ENCODE data around the gene ZFP36. TPM values are rescaled to one million over a fixed set of nuclear protein-coding genes. Genes with fewer than 3 reads are reported as not detected.

ZFP36 gene
- total and polyA plus RNA-seq, 3 donors from 2014 or later, result 46.4 to 90.9 (median 77.7) TPM

- intact Hi-C loops (cut with DNase I; ENCODE audit: low total_unique reads), result no loop called here
- H3K9me3 ChIP-seq, result no peaks in the 10 kb centered on the region
- DNase-seq, result no peak
- no peaks in the 10 kb centered on the region for H3K4me1 ChIP-seq
- peaks cover 9% of the 10 kb centered on the region for H3K36me3 ChIP-seq (ENCODE audit: low read depth, missing control alignments)
- TF ChIP-seq POLR2A (IDR thresholded peaks at IDR 0.05), result no peak
- TF ChIP-seq, protein P1, sequence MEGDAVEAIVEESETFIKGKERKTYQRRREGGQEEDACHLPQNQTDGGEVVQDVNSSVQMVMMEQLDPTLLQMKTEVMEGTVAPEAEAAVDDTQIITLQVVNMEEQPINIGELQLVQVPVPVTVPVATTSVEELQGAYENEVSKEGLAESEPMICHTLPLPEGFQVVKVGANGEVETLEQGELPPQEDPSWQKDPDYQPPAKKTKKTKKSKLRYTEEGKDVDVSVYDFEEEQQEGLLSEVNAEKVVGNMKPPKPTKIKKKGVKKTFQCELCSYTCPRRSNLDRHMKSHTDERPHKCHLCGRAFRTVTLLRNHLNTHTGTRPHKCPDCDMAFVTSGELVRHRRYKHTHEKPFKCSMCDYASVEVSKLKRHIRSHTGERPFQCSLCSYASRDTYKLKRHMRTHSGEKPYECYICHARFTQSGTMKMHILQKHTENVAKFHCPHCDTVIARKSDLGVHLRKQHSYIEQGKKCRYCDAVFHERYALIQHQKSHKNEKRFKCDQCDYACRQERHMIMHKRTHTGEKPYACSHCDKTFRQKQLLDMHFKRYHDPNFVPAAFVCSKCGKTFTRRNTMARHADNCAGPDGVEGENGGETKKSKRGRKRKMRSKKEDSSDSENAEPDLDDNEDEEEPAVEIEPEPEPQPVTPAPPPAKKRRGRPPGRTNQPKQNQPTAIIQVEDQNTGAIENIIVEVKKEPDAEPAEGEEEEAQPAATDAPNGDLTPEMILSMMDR (IDR thresholded peaks at IDR 0.05), result no peak
- peak overlapping the region in 1 of 2 donors; percentile 51 for H3K27ac ChIP-seq
- H3K27me3 ChIP-seq, result no peaks in the 10 kb centered on the region
- H3K4me3 ChIP-seq, result no peak overlapping the region
- WGBS, 2 donors, result 75 to 84% methylated on average over 14 of the region's 14 CpGs
Observed at GRCh38 chr19:39379865-39380396, 26.7 kb upstream of the ZFP36 start.

- TF ChIP-seq POLR2A (IDR thresholded peaks at IDR 0.05), result no peak
- TF ChIP-seq, protein P1 (IDR thresholded peaks at IDR 0.05), result no peak
- 93 to 97% methylated on average over 7 to 17 of the region's 17 CpGs for WGBS, 2 donors
- no peaks in the 10 kb centered on the region for H3K9me3 ChIP-seq
- H3K27ac ChIP-seq, result peak overlapping the region; percentile 39 to 51
- intact Hi-C loops (cut with DNase I; ENCODE audit: low total_unique reads), result no loop called here
- no peaks in the 10 kb centered on the region for H3K4me1 ChIP-seq
- H3K27me3 ChIP-seq, result no peaks in the 10 kb centered on the region
- H3K4me3 ChIP-seq, result no peak overlapping the region
- peaks cover 9% of the 10 kb centered on the region for H3K36me3 ChIP-seq (ENCODE audit: low read depth, missing control alignments)
- DNase-seq, result no peak
Observed at GRCh38 chr19:39380521-39381502, 25.8 kb upstream of the ZFP36 start.

DNA sequence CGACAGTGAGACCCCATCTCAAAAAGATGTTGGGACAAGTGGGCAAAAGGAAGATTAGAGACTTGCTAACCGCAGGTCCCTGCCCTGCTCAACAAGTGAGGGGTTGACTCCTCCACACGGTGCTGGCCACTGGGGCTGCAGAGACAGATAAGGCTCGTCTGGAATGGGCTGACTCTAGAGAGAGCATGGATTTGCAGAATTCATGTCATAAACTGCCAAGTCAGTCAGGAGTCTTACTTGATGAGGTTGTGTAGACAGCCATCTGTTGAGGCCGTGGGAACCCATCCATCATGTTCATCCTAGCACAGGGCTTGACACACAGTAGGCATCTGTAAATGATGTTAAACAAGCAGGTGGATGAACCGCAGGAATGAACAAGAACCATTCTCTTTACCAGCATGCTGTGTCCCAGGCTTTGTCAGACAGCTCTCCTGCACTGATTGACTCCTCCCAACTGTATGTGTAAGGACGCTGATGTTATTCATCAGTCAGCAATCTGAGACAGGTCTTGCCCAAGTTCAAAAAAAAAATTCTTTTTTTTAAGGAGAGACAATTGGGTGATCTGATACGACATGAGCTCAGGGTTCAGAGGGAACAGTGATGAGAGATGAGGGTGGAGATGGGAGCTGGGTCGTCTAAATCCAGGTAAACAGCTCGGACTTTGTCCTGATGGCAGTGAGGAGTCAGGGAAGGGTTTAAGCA is 24.6 kb upstream of the ZFP36 start:
- Histone ChIP-seq H3K4me1 (no peaks in the 10 kb centered on the region), H3K27me3 (no peaks in the 10 kb centered on the region), H3K4me3 (no peak overlapping the region), H3K36me3 (ENCODE audit: low read depth, missing control alignments) (peaks cover 9% of the 10 kb centered on the region), H3K27ac (no peak overlapping the region), H3K9me3 (no peaks in the 10 kb centered on the region)
- no peak for DNase-seq
- 68 to 83% methylated on average over 10 of the region's 10 CpGs for WGBS, 2 donors
- TF ChIP-seq, protein P1 (IDR thresholded peaks at IDR 0.05), result no peak
- TF ChIP-seq POLR2A (IDR thresholded peaks at IDR 0.05), result no peak
- intact Hi-C loops (cut with DNase I; ENCODE audit: low total_unique reads), result no loop called here

- H3K9me3 ChIP-seq, result no peaks in the 10 kb centered on the region
- H3K4me1 ChIP-seq, result no peaks in the 10 kb centered on the region
- no peak overlapping the region for H3K27ac ChIP-seq
- H3K27me3 ChIP-seq, result no peaks in the 10 kb centered on the region
- TF ChIP-seq, protein P1 (IDR thresholded peaks at IDR 0.05), result no peak
- no peak for TF ChIP-seq POLR2A (IDR thresholded peaks at IDR 0.05)
- peaks cover 9% of the 10 kb centered on the region for H3K36me3 ChIP-seq (ENCODE audit: low read depth, missing control alignments)
- intact Hi-C loops (cut with DNase I; ENCODE audit: low total_unique reads), result no loop called here
- DNase-seq, result no peak
- 86 to 90% methylated on average over 18 of the region's 18 CpGs for WGBS, 2 donors
- no peak overlapping the region for H3K4me3 ChIP-seq
Observed at GRCh38 chr19:39382991-39383828, 23.4 kb upstream of the ZFP36 start.
